Neuronal stem cell (in vitro differentiated cells): ENCODE results near the gene S100A6.
"Not testable (repeated sequence)": the region's sequence is repeated elsewhere in the genome, so short reads cannot be mapped to it uniquely, and the experiment has no call there.

ENCODE experiments used
- DNase-seq: peaks from one replicate; pipeline ENCODE4 v3.0.0-alpha.2; 2013; ENCODE audit warnings: low spot score
- H2AFZ ChIP-seq: one replicate; pipeline ENCODE4 v1.6.1; 2013; ENCODE audit warnings: mild to moderate bottlenecking, low read length, inconsistent platforms
- H2AK5ac ChIP-seq: 2 replicates; pipeline ENCODE4 v1.6.1; 2013; ENCODE audit warnings: low read depth, mild to moderate bottlenecking, inconsistent platforms, low read length, moderate library complexity, mixed read lengths
- H2BK120ac ChIP-seq: 2 replicates; pipeline ENCODE4 v1.6.1; 2013; ENCODE audit warnings: low read depth, mild to moderate bottlenecking, inconsistent platforms, low read length, moderate library complexity, mixed read lengths
- H2BK12ac ChIP-seq: one replicate; pipeline ENCODE4 v1.6.1; 2013; ENCODE audit warnings: low read length, inconsistent platforms
- H2BK15ac ChIP-seq: 2 replicates; pipeline ENCODE4 v1.6.1; 2013; ENCODE audit warnings: mild to moderate bottlenecking, low read length, inconsistent platforms, mixed read lengths
- H2BK5ac ChIP-seq: one replicate; pipeline ENCODE4 v1.6.1; 2013; ENCODE audit warnings: inconsistent platforms, mild to moderate bottlenecking, low read length, moderate library complexity
- H3K14ac ChIP-seq: one replicate; pipeline ENCODE4 v1.6.1; 2013; ENCODE audit warnings: low read length, inconsistent platforms
- H3K18ac ChIP-seq: 2 replicates; pipeline ENCODE4 v1.6.1; 2013; ENCODE audit warnings: low read length, inconsistent platforms
- H3K23ac ChIP-seq: 2 replicates; pipeline ENCODE4 v1.6.1; 2013; ENCODE audit warnings: low read depth, mild to moderate bottlenecking, mixed read lengths, low read length, inconsistent platforms; ENCODE audit not compliant: poor library complexity
- H3K27ac ChIP-seq: replicated peaks from 3 replicates; pipeline ENCODE4 v1.5.1; 2013; ENCODE audit warnings: low read length, inconsistent platforms
- H3K27me3 ChIP-seq, 3 experiments: 2 replicates each; pipeline ENCODE4 v1.6.1; 2013; ENCODE audit warnings: low read length in 3 of 3, mild to moderate bottlenecking in 2 of 3, inconsistent platforms in 1 of 3, low read depth in 1 of 3, mixed read lengths in 1 of 3, moderate library complexity in 1 of 3; ENCODE audit not compliant: control insufficient read depth in 3 of 3, insufficient read depth in 3 of 3
- H3K36me3 ChIP-seq, 2 donors: replicated peaks in 1 of 2; 2 replicates each; pipeline ENCODE4 v1.6.1; 2013; ENCODE audit warnings: low read length in 2 of 2; ENCODE audit not compliant: control insufficient read depth in 2 of 2, insufficient read depth in 2 of 2
- H3K4ac ChIP-seq: 2 replicates; pipeline ENCODE4 v1.6.1; 2013; ENCODE audit warnings: inconsistent platforms, mild to moderate bottlenecking, low read length, moderate library complexity
- H3K4me1 ChIP-seq, 2 donors: 1 replicate in 1 of 2; 2 replicates in 1 of 2; pipeline ENCODE4 v1.6.1; 2013; ENCODE audit warnings: low read length in 2 of 2, low read depth in 1 of 2; ENCODE audit not compliant: control insufficient read depth in 2 of 2, insufficient read depth in 1 of 2
- H3K4me2 ChIP-seq: one replicate; pipeline ENCODE4 v1.6.1; 2013; ENCODE audit warnings: mild to moderate bottlenecking, low read length, inconsistent platforms; ENCODE audit not compliant: insufficient read depth, poor library complexity, severe bottlenecking
- H3K4me3 ChIP-seq, 2 donors: 2 replicates each; pipeline ENCODE4 v1.5.1; 2013; ENCODE audit warnings: low read length in 2 of 2, mild to moderate bottlenecking in 2 of 2, inconsistent platforms in 1 of 2, moderate library complexity in 1 of 2
- H3K79me1 ChIP-seq: one replicate; pipeline ENCODE4 v1.6.1; 2013; ENCODE audit warnings: low read depth, mild to moderate bottlenecking, inconsistent platforms, low read length, moderate library complexity
- H3K9ac ChIP-seq: one replicate; pipeline ENCODE4 v1.6.1; 2013; ENCODE audit warnings: mild to moderate bottlenecking, low read depth, low read length, inconsistent platforms; ENCODE audit not compliant: poor library complexity
- H3K9me3 ChIP-seq, 2 donors: replicated peaks in 1 of 2; 2 replicates each; pipeline versions ENCODE3 to v1.6.1; 2013; ENCODE audit warnings: low read length in 2 of 2, mild to moderate bottlenecking in 2 of 2, inconsistent platforms in 1 of 2, low read depth in 1 of 2, mixed read lengths in 1 of 2, moderate library complexity in 1 of 2; ENCODE audit not compliant: control insufficient read depth in 2 of 2, insufficient read depth in 1 of 2
- H4K8ac ChIP-seq: one replicate; pipeline ENCODE4 v1.6.1; 2013; ENCODE audit warnings: low read depth, mild to moderate bottlenecking, inconsistent platforms, low read length, moderate library complexity
- H4K91ac ChIP-seq: one replicate; pipeline ENCODE4 v1.6.1; 2013; ENCODE audit warnings: low read length, low read depth, mild to moderate bottlenecking, inconsistent platforms; ENCODE audit not compliant: poor library complexity
- WGBS, 2 donors: extraction: QIAGEN DNeasy Blood & Tissue Kit; methylation state at CpG; one replicate each; pipeline ENCODE4 v1.1.7; 2013; ENCODE audit warnings: missing lambda C conversion rate in 2 of 2, mixed read lengths in 1 of 2; ENCODE audit not compliant: insufficient read length in 2 of 2, insufficient replicate concordance in 1 of 2; ENCODE audit errors: extremely low coverage in 2 of 2; 5-methylcytosine and 5-hydroxymethylcytosine counted together

Gene S100A6

DNA sequence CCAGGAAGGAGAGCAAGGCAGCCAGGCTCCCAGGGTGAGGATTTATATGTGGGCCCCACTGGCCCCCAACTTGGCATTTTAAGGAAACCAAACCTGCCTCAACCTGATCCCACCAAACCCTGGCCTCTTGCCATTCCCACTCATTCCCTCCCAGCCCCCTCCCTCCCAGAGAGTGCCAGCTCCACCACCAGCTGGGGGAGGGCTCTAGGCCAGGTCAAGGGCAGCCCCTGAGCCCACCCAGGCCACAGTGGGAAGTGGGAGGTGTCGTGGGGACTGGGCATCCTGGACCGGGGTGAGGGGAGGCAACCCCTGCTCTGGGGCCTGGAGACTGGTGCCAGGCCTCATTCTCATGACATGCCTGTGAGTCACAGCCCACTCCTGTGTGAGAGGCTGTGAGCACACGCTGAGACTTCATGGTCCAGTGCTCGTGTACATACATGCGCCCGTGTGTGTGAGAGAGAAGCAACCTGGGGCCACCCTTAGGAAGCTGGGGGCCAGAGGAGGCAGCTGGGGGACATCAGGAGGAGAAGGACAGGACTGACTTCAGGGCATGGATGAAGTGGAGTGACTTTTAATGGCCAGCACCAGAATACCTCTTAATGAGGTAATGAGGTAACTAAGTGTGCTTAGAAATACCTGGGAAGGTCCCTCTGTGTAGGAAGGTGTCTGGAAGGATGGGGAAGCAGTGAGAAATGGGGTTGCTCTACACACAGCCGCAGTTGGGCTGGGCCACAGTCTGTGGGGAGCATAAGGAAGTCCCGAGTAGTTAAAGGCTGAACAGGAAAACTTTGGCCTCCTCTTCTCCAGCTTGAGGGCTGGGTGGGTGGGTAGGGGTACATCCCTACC, 30.0 kb upstream of the S100A6 start, which contains the start of gene S100A2:
S100A2 (minus strand) TSS at position 316 of the 846 bp plus-strand sequence. CDS start 1,967 bp downstream, outside the sequence.
- Histone ChIP-seq H3K4ac (no peak within 1 kb of the TSS), H2BK15ac (peak within 1 kb of the TSS; percentile 86), H2AFZ (peak within 1 kb of the TSS; percentile 96), H2AK5ac (peak within 1 kb of the TSS; percentile 9), H3K23ac (no peak within 1 kb of the TSS), H2BK120ac (peak within 1 kb of the TSS; percentile 21), H3K4me2 (no peak within 1 kb of the TSS), H2BK5ac (no peak within 1 kb of the TSS), H3K79me1 (no peaks in the 10 kb centered on the region), H3K27me3 (peaks cover 0 to 3% (median 0%) of the 10 kb centered on the region in 3 experiments), H3K18ac (peak within 1 kb of the TSS; percentile 94), H3K9ac (no peak within 1 kb of the TSS), H3K9me3 (no peaks in the 10 kb centered on the region), H3K14ac (no peak within 1 kb of the TSS), H4K8ac (no peak within 1 kb of the TSS), H4K91ac (no peak within 1 kb of the TSS), H3K4me3 (no peak within 1 kb of the TSS), H3K36me3 (no peaks in the 10 kb centered on the region), H2BK12ac (peak within 1 kb of the TSS; percentile 25), H3K27ac (peak within 1 kb of the TSS; percentile 4), H3K4me1 (peaks cover 22 to 26% of the 10 kb centered on the region in 2 donors)
- WGBS, 2 donors = no CpG with 5 or more reads among the region's 8 CpGs
- no peak for DNase-seq

DNA sequence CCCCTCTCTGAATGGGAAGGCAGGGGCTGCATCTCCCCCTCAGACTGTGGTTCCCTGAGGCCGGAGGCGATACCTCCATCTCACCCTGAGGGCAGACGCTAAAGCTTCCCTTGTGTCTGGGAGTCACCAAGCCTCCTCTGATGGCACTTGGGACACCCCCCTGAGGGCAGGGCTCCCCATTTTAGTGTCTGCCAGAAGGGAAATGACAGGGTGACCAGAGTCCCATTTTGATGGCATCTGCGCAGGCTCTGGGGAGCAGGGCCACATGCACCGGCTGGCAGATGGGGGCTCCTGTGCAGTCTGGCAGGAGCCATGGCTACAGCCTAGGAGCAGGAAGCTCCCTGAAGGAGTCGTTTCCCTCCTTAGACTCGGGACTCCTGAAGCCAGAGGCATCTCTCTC, 28.2 kb upstream of the S100A6 start:
- Histone ChIP-seq H3K4ac (no peak overlapping the region), H3K9ac (no peak overlapping the region), H2BK15ac (peak overlapping the region; percentile 41), H2BK12ac (peak overlapping the region; percentile 1), H2AFZ (peak overlapping the region; percentile 2), H3K4me3 (no peak overlapping the region), H3K18ac (peak overlapping the region; percentile 50), H3K4me2 (no peak overlapping the region), H3K36me3 (no peaks in the 10 kb centered on the region), H3K23ac (no peak overlapping the region), H3K79me1 (no peaks in the 10 kb centered on the region), H2BK5ac (no peak overlapping the region), H2BK120ac (no peak overlapping the region), H4K91ac (no peak overlapping the region), H3K4me1 (peaks cover 22 to 26% of the 10 kb centered on the region in 2 donors), H3K14ac (no peak overlapping the region), H3K27ac (no peak overlapping the region), H3K27me3 (peaks cover 0 to 3% (median 0%) of the 10 kb centered on the region in 3 experiments), H3K9me3 (no peaks in the 10 kb centered on the region), H2AK5ac (peak overlapping the region; percentile 48), H4K8ac (no peak overlapping the region)
- no CpG with 5 or more reads among the region's 7 CpGs for WGBS, 2 donors
- no peak for DNase-seq

DNA sequence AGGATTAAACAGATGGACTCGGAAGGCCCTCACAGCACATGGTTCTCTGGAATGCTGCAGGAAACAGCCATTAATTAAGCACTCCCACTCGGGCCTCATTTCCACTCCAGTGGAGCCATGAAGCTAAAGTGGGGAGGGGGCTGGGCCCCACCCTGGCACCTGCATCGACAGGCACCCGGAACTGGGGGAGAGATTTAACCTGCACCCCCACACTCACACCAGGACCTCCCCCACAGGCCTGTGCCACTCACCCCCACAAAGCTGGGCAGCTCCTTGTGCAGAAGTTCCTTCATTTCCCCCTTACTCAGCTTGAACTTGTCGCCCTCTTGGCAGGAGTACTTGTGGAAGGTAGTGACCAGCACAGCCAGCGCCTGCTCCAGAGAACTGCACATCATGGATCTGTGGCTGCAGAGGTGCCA, 27.7 kb upstream of the S100A6 start:
- Histone ChIP-seq H3K27me3 (peaks cover 0 to 3% (median 0%) of the 10 kb centered on the region in 3 experiments), H3K4me3 (no peak overlapping the region), H2BK120ac (no peak overlapping the region), H3K23ac (no peak overlapping the region), H2AK5ac (peak overlapping the region; percentile 48), H4K8ac (no peak overlapping the region), H4K91ac (no peak overlapping the region), H2BK12ac (no peak overlapping the region), H2BK5ac (no peak overlapping the region), H2BK15ac (peak overlapping the region; percentile 41), H3K18ac (peak overlapping the region; percentile 50), H3K36me3 (no peaks in the 10 kb centered on the region), H3K9me3 (no peaks in the 10 kb centered on the region), H3K4me1 (peaks cover 22 to 26% of the 10 kb centered on the region in 2 donors), H3K9ac (no peak overlapping the region), H3K14ac (no peak overlapping the region), H3K27ac (no peak overlapping the region), H3K4ac (no peak overlapping the region), H3K4me2 (no peak overlapping the region), H3K79me1 (no peaks in the 10 kb centered on the region), H2AFZ (peak overlapping the region; percentile 2)
- no peak for DNase-seq
- no CpG with 5 or more reads among the region's 6 CpGs for WGBS, 2 donors

DNA sequence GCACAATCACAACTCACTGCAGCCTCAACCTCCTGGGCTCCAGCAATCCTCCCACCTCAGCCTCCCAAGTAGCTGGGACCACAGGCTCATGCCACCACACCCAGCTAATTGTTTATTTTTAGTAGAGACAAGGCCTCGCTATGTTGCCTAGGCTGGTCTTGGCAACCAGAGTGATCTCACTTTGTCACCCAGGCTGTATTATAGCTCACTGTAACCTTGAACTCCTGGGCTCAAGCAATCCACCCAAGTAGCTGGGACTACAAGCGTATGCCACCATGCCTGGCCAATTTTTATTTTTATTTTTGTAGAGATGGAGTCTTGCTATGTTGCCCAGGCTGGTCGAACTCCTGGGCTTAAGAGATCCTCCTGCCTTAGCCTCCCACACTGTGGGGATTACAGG, 26.2 kb upstream of the S100A6 start:
- H2AFZ ChIP-seq, H4K8ac ChIP-seq, H3K27me3 ChIP-seq, H2BK120ac ChIP-seq, H3K4me2 ChIP-seq, H3K9me3 ChIP-seq, H3K14ac ChIP-seq, H2AK5ac ChIP-seq, H3K36me3 ChIP-seq, H3K9ac ChIP-seq, H4K91ac ChIP-seq, H2BK12ac ChIP-seq, H2BK5ac ChIP-seq, H3K4ac ChIP-seq, H3K27ac ChIP-seq, H2BK15ac ChIP-seq, DNase-seq, H3K18ac ChIP-seq, H3K4me3 ChIP-seq, H3K79me1 ChIP-seq, H3K23ac ChIP-seq: not testable (repeated sequence)
- WGBS, 2 donors = no CpG with 5 or more reads among the region's 3 CpGs
- H3K4me1 ChIP-seq = peaks cover 11 to 13% of the 10 kb centered on the region in 2 donors
